ENCODE data around the gene ICA1. TPM values are rescaled to one million over a fixed set of nuclear protein-coding genes. Genes with fewer than 3 reads are reported as not detected.
A peak's percentile ranks its signal among the peaks of the same experiment; 100 is the strongest.

The ICA1 gene
- total RNA-seq, 4 donors from 2014 or later: 9.7 to 61.8 (median 31.6) TPM

- ATAC-seq (ENCODE audit: low FRiP score) (no peak), DNase-seq (ENCODE audit: low spot score) (no peak)
- no peak for TF ChIP-seq CTCF (IDR thresholded peaks at IDR 0.05)
Measured at GRCh38 chr7:8215648-8216333, 46.2 kb downstream of the ICA1 start.

- TF ChIP-seq CTCF (IDR thresholded peaks at IDR 0.05): no peak
- DNase-seq (ENCODE audit: low spot score) (no peak), ATAC-seq (ENCODE audit: low FRiP score) (no peak)
Measured at GRCh38 chr7:8214244-8214824, 47.6 kb downstream of the ICA1 start.

- no peak for TF ChIP-seq CTCF (IDR thresholded peaks at IDR 0.05)
- no peak for DNase-seq (ENCODE audit: low spot score)
- no peak for ATAC-seq (ENCODE audit: low FRiP score)
Measured at GRCh38 chr7:8213381-8213780, 48.6 kb downstream of the ICA1 start.

- ATAC-seq (ENCODE audit: low FRiP score): no peak
- TF ChIP-seq CTCF (IDR thresholded peaks at IDR 0.05): no peak
- DNase-seq (ENCODE audit: low spot score): no peak
Measured at GRCh38 chr7:8212638-8213037, 49.3 kb downstream of the ICA1 start.

GRCh38 chr7:8211725-8212096, 50.3 kb downstream of the ICA1 start:
- ATAC-seq (ENCODE audit: low FRiP score): no peak
- no peak for TF ChIP-seq CTCF (IDR thresholded peaks at IDR 0.05)
- no peak for DNase-seq (ENCODE audit: low spot score)

- no peak for TF ChIP-seq CTCF (IDR thresholded peaks at IDR 0.05)
- ATAC-seq (ENCODE audit: low FRiP score) (peak; percentile 17), DNase-seq (ENCODE audit: low spot score) (no peak)
Measured at GRCh38 chr7:8210845-8211724, 50.9 kb downstream of the ICA1 start.

All from omental fat pad (tissue), 4 donors.